SK-N-MC (cell line): ENCODE results near the gene MYH14.

Experiments used
- EZH2 ChIP-seq: fragments of 200-600 bp; sonication (generic); IDR thresholded peaks from one replicate; pipeline ENCODE4 v1.6.1; 2017; ENCODE audit warnings: antibody characterized with exemption
- POLR2AphosphoS5 ChIP-seq: IDR thresholded peaks from 2 replicates; pipeline ENCODE4 v1.6.1; 2012; ENCODE audit warnings: mild to moderate bottlenecking, low read depth, low read length, borderline replicate concordance

GRCh38 chr19:50252887-50253268 is 49.5 kb downstream of the MYH14 start:
- TF ChIP-seq EZH2 (no peak), POLR2AphosphoS5 (no peak)
